ENCODE results near the gene ALOX12.
"Not testable (repeated sequence)": the region's sequence is repeated elsewhere in the genome, so short reads cannot be mapped to it uniquely, and the experiment has no call there.

ALOX12 gene

GRCh38 chr17:6995500-6996255 is at the start of gene ALOX12:
Gene ALOX12, plus strand, starts transcription at chr17:6996049. Its CDS starts 69 bp downstream, at chr17:6996118.
- DNase-seq (ENCODE audit: low spot score), result peak; percentile 74

GRCh38 chr17:6947745-6948144 is 48.1 kb upstream of the ALOX12 start:
- no peak for DNase-seq (ENCODE audit: low spot score)

- DNase-seq (ENCODE audit: low spot score), result no peak
Observed at GRCh38 chr17:6948562-6948961, 47.3 kb upstream of the ALOX12 start.

- no peak for DNase-seq (ENCODE audit: low spot score)
Observed at GRCh38 chr17:6948976-6949375, 46.9 kb upstream of the ALOX12 start.

- not testable (repeated sequence) for DNase-seq (ENCODE audit: low spot score)
Observed at GRCh38 chr17:6950938-6951337, 44.9 kb upstream of the ALOX12 start.

- no peak for DNase-seq (ENCODE audit: low spot score)
Observed at GRCh38 chr17:6953689-6954088, 42.2 kb upstream of the ALOX12 start.

GRCh38 chr17:6959700-6960099 is 36.1 kb upstream of the ALOX12 start:
- no peak for DNase-seq (ENCODE audit: low spot score)

- no peak for DNase-seq (ENCODE audit: low spot score)
Observed at GRCh38 chr17:6969323-6969726, 26.5 kb upstream of the ALOX12 start.

- DNase-seq (ENCODE audit: low spot score), result no peak
Observed at GRCh38 chr17:6970992-6971391, 24.9 kb upstream of the ALOX12 start.

- not testable (repeated sequence) for DNase-seq (ENCODE audit: low spot score)
Observed at GRCh38 chr17:6979440-6979839, 16.4 kb upstream of the ALOX12 start.

- no peak for DNase-seq (ENCODE audit: low spot score)
Observed at GRCh38 chr17:6981426-6981825, 14.4 kb upstream of the ALOX12 start.

- no peak for DNase-seq (ENCODE audit: low spot score)
Observed at GRCh38 chr17:6985266-6985665, 10.6 kb upstream of the ALOX12 start.

- no peak for DNase-seq (ENCODE audit: low spot score)
Observed at GRCh38 chr17:6986676-6987075, 9.2 kb upstream of the ALOX12 start.

- no peak for DNase-seq (ENCODE audit: low spot score)
Observed at GRCh38 chr17:6989779-6990178, 6.1 kb upstream of the ALOX12 start.

- DNase-seq (ENCODE audit: low spot score), result not testable (repeated sequence)
Observed at GRCh38 chr17:6993613-6994056, 2.2 kb upstream of the ALOX12 start.

- no peak for DNase-seq (ENCODE audit: low spot score)
Observed at GRCh38 chr17:6994118-6994598, 1.7 kb upstream of the ALOX12 start.

- DNase-seq (ENCODE audit: low spot score), result no peak
Observed at GRCh38 chr17:6994666-6995256, 1.1 kb upstream of the ALOX12 start.

GRCh38 chr17:6996256-6997011 is 585 bp downstream of the ALOX12 start:
- DNase-seq (ENCODE audit: low spot score), result peak; percentile 57

- no peak for DNase-seq (ENCODE audit: low spot score)
Observed at GRCh38 chr17:6997171-6997570, 1.3 kb downstream of the ALOX12 start.

- no peak for DNase-seq (ENCODE audit: low spot score)
Observed at GRCh38 chr17:6998855-6999508, 3.1 kb downstream of the ALOX12 start.

GRCh38 chr17:7001318-7001961 is 5.6 kb downstream of the ALOX12 start:
- DNase-seq (ENCODE audit: low spot score), result peak; percentile 62

Measured in iPS-NIHi11 (cell line).